Right lung (tissue), 5 donors: Measurements from ENCODE around the gene SULT1E1. TPM values are rescaled to one million over a fixed set of nuclear protein-coding genes. Genes with fewer than 3 reads are reported as not detected.
A peak's percentile ranks its signal among the peaks of the same experiment; 100 is the strongest.
"Not testable (repeated sequence)": the region's sequence is repeated elsewhere in the genome, so short reads cannot be mapped to it uniquely, and the experiment has no call there.

Experiments
- DNase-seq, 2 donors: peaks; one replicate each; pipeline ENCODE4 v3.0.0-alpha.2; 2013
- polyA plus RNA-seq, 5 donors: library from polyadenylated mRNA; unstranded; fragments of 120-200 nt; gene quantifications; one replicate each; pipeline versions ENCODE4 v1.2.1 to v1.2.3, GENCODE V29; 2013; ENCODE audit warnings: inconsistent platforms in 1 of 5, low replicate concordance in 1 of 5; ENCODE audit not compliant: insufficient read length in 5 of 5, insufficient read depth in 1 of 5

The SULT1E1 gene
- polyA plus RNA-seq, 5 donors = 131 to 423 (median 212) TPM

DNA sequence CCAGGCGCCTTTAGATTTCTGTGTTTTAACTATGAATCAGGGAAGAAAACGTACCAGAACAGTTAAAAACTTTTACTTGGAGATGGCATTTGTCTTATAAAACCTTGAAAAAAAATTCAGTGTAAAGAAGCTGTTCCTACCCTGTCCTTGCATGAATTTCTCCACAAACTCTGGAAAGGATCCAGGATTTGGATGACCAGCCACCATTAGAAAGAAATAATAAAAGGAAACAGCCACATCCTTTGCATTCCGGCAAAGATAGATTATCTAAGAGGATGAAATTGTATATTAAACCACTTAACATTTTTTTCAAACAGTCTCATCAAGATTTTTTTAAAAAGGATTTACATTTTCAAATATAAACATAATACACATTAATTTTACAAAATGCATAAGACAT is 10.6 kb downstream of the SULT1E1 start:
- DNase-seq = no peak

GRCh38 chr4:69848028-69848427 is 11.9 kb downstream of the SULT1E1 start:
- DNase-seq = no peak

GRCh38 chr4:69843932-69844331 is 16.0 kb downstream of the SULT1E1 start:
- DNase-seq = no peak

- no peak for DNase-seq
These were observed 16.6 kb downstream of the SULT1E1 start for GRCh38 chr4:69843301-69843700.

GRCh38 chr4:69838977-69839376 is 21.0 kb downstream of the SULT1E1 start:
- DNase-seq = no peak

DNA sequence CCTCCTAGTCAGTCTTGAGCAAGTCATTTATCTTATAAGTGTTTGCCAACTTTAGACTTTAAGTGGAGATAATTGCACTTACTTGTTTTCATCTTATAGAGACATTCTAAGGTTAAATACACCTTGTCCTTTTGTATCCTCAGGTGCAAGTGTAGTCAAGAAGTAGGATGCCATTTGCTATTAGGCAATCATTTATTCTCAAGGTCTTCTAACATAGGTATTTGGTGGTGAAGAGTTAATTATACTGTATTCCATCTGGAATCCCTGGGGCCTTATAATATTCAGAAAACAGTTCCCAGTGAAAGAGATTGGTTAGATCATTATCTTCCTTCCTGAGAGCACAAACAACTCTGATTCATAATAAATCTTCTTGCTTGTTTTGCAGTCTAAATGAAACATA is 23.7 kb downstream of the SULT1E1 start:
- no peak for DNase-seq

GRCh38 chr4:69835766-69836165 is 24.2 kb downstream of the SULT1E1 start:
- no peak for DNase-seq

GRCh38 chr4:69833251-69833650 is 26.7 kb downstream of the SULT1E1 start:
- DNase-seq = no peak

DNA sequence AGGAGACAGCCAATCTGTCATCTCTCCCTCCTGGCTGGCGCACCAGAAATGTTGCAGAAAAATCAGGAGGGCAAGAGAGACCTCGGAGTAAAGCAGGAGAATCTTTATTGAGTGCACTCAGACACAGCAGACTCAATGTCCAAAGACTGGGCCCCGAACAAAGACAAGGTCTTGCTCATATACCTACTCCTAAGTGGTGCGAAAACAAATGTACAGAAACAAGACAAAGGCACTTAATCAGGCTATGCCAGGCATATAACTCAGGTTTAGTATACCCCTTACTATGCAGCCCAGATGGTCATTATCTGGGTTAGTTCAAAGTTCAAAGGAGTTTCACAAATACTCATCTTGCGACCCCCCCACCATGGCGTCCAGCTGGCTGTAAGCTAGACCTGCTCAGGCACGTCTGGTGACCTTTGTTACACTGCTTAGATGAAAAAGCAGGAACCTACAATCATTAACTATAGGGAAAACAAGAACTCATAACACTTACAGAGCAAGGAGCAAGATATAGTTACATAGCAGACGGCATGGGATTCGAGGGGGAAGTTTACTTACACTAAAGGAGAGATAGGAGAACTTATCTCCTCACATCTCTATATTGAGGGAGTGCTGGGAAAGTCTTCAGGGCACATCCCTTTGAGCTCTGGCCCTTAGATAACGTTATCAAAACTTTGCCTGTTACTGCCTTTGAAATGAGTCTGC is 27.5 kb downstream of the SULT1E1 start:
- DNase-seq = no peak

DNA sequence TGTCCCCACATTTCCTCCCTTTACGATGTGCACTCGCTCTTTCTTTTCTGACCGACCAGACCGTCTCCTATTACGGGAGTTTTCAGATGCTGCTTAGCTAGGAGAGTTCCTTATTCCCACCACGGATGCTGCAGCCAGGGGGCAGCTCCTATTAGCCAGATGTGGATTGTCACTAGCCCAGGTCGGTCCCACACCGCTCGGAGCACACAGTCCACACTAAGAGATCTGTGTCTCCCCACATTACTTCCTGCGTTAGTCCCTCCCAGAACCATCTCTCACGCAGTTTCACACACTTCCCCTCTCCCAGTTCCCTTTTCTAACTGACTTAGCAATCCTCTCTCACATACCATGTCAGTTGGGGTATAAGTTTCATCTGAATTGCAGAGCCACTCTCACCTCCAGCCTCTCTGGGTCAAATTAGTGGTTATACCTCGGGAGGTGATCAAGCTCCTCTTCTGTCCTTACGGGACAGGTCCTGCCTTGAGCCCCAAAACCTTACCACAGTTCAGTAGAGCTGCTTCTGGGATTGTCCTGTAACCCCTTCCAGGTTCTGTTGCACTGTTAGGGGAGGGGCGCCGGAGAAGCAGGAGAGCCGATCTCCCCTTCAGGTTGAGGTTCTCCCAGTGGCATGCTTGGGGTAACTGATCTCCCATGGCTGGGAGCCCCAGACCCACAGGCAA is 28.2 kb downstream of the SULT1E1 start:
- DNase-seq = no peak

DNA sequence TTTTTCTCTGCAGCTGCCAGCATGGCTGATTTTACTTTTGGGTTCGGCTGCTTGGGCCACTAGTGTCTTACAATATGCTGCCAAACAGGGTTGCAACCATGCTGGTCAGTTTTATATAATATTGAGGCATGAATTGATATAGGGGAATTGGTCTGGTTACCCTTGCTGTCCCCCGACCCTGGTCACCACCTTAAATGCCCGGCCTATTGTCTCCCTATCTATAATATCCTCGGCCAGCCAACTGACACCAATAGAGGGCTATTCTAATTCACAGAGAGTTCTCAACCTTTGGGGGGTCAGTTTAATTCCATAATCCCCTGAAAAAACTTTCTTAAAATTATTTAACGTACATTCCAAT is 28.7 kb downstream of the SULT1E1 start:
- DNase-seq = no peak

DNA sequence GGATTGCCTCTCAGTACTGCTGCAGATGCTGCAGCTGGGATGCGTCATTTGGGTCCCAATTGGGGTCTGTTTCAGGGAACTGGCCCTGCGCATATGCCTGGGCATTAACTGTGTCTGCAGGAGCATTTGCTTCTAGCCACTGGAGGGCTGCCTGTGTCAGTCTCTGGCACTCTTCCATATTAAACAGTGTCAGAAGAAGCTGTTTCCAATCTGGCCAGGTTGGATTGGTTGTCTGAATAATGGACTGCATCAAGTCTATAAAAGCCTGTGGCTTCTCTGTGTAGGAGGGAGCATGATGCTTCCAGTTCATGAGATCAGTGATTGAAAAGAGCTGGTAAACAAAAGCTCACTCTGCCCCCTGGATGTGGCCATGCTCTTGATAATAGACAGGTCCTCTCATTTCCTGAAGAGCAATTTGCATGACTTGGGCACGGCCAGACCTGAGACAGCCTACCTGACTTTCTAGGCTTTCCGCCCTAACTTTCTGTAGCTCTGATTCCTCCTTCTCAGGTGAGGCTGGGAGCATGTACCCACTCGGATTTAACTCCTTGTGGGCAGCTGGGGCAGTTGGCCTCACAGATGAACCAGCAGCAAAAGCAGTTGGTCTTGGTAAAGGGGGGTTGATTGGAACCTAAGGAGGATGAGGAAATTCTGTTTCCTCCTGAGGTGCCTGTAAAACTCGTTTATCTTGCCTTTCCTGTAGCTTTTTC is 29.2 kb downstream of the SULT1E1 start:
- peak in 1 of 2 donors; percentile 19 for DNase-seq

- no peak for DNase-seq
These were observed 29.8 kb downstream of the SULT1E1 start for GRCh38 chr4:69830192-69830559.

DNA sequence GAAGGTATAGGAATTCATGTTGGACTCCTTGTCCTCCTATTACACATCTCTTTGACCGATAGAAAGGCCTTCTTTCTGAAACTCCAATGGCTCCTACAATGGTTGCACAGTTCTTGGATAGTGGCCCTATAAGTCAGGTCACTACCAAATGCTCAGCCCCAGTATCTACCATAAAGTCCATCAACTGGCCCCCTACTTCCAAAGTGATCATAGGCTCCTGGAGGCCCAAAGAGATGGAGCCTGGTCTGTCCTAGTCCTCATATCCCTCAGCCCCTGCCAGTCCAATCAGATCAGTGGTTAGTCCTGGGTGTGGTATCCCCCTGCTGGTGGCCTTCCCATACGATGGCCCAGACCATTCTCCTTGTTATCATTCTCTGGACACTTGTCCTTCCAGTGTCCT is 30.3 kb downstream of the SULT1E1 start:
- DNase-seq = no peak

- no peak for DNase-seq
These were observed 31.1 kb downstream of the SULT1E1 start for GRCh38 chr4:69828828-69829227.

- DNase-seq = not testable (repeated sequence)
These were observed 34.9 kb downstream of the SULT1E1 start for GRCh38 chr4:69825056-69825455.

DNA sequence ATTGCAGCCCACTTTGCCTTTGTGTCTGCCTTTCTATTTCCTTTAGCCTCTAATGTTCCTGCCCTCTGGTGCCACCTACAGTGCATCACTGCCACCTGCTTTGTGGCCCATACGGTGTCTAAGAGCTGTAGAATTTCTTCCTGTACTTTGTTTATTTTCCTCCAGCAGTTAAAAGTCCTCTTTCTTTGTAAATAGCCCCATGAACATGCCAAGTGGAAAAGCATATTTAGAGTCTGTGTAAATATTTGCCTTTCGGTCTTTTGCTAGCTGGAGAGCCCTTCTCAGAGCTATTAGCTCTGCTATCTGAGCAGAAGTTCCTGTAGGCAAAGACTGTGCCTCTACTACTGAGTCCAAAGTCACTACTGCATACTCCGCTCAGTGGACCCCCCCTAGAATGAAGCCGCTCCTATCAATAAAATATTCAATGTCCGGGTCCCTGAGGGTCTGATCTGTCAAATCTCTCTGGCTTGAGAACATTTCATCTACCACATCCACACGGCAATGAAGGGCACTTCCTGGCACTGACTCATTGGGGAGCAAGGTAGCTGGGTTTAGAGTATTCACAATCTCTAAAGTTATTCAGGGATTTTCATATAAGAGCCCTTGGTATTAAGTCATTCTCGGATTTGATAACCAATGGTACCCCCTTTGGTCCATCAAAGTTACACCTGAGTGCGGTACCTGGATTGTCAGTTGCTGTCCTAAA is 36.3 kb downstream of the SULT1E1 start:
- peak; percentile 43 to 46 for DNase-seq

DNA sequence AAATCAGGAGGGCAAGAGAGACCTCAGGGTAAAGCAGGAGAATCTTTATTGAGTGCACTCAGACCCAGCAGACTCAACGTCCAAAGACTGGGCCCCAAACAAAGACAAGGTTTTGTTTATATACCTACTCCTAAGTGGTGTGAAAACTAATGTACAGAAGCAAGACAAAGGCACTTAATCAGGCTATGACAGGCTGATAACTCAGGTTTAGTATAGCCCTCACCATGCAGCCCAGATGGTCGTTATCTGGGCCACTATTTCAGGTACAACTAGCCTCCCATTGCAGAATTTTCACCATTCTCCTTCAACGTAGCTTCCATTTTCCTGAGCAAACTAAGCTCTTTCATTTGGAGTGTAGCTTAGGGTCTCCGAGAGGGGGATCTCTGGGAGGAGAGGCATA is 36.9 kb downstream of the SULT1E1 start:
- no peak for DNase-seq

GRCh38 chr4:69822198-69822597 is 37.7 kb downstream of the SULT1E1 start:
- DNase-seq = no peak

DNA sequence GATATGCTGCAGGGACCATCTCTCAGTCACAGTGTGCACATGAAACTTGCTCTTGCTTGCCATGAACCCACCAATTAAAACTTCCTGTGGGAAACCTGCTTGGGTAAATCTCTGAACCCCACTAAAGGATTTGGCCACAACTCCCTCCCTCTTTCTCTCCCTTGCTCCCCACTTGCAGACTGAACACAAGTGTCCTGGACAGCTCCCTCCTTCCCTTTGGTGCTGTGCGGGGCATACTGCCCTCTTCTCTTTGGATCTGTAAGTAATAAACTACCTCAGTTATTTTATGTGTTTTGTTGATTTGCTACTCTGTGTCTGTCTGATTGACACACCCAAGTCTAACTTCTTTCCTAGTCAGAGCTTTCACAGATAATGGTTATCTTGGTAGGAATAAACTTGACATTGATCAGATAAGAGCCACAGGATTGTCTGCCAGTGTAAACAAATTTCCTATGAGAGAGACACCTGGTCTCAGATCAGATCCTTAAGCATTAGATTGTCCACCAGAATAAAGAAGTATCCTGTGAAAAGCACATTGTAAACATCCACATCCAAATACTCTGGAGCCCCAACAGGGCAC is 41.8 kb downstream of the SULT1E1 start:
- DNase-seq = no peak

DNA sequence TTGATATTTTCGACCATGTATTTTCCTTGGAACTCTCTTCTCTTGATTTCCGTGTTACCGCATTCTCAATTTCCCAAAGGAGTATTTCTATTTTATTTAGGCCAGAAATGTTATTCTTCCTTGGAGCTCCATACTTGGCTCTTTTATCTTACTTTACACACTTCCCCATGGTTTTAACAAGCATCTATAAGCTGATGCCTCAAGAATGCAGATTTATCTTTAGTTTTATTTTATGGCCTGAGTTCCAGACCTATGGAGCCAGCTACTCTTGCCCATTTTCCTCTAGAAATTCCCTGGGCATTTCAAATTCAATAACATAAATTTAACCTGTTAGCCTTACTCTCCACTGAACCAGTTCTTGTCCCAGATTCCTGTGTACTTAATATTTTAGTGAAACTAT is 43.7 kb downstream of the SULT1E1 start:
- DNase-seq = no peak

GRCh38 chr4:69813628-69814027 is 46.3 kb downstream of the SULT1E1 start:
- DNase-seq = no peak
